RPMI7951 (cell line): ENCODE measurements around the gene SPEF1. TPM values are rescaled to one million over a fixed set of nuclear protein-coding genes. Genes with fewer than 3 reads are reported as not detected.
"Not testable (repeated sequence)": the region's sequence is repeated elsewhere in the genome, so short reads cannot be mapped to it uniquely, and the experiment has no call there.

Experiments
- DNase-seq: peaks from one replicate; pipeline ENCODE4 v3.0.0-alpha.2; 2012; ENCODE audit warnings: low read depth
- total RNA-seq: library from RNA; depleted of rRNA; stranded (reverse); fragments of >200 nt; shearing (Covaris generic); gene quantifications from 2 replicates; pipeline ENCODE4 v1.2.3, GENCODE V29; 2014

SPEF1 gene
- total RNA-seq, 1 experiment from 2014 or later: not detected

GRCh38 chr20:3811467-3812258 lies 30.4 kb upstream of the SPEF1 start:
- DNase-seq: peak; percentile 100

- no peak for DNase-seq
These were observed 27.3 kb upstream of the SPEF1 start for GRCh38 chr20:3808544-3808943.

GRCh38 chr20:3804781-3805180 lies 23.5 kb upstream of the SPEF1 start:
- DNase-seq: no peak

- no peak for DNase-seq
These were observed 23.1 kb upstream of the SPEF1 start for GRCh38 chr20:3804254-3804751.

- no peak for DNase-seq
These were observed 22.6 kb upstream of the SPEF1 start for GRCh38 chr20:3803854-3804253.

- DNase-seq: no peak
These were observed 22.0 kb upstream of the SPEF1 start for GRCh38 chr20:3803289-3803688.

GRCh38 chr20:3802524-3803239 lies 21.4 kb upstream of the SPEF1 start:
- no peak for DNase-seq

GRCh38 chr20:3801846-3802245 lies 20.6 kb upstream of the SPEF1 start:
- DNase-seq: no peak

- no peak for DNase-seq
These were observed 20.1 kb upstream of the SPEF1 start for GRCh38 chr20:3801299-3801698.

- DNase-seq: no peak
These were observed 19.6 kb upstream of the SPEF1 start for GRCh38 chr20:3800878-3801260.

GRCh38 chr20:3800256-3800877 lies 19.1 kb upstream of the SPEF1 start:
- DNase-seq: no peak

GRCh38 chr20:3798908-3799248 lies 17.6 kb upstream of the SPEF1 start:
- DNase-seq: no peak

GRCh38 chr20:3798373-3798768 lies 17.1 kb upstream of the SPEF1 start:
- no peak for DNase-seq

- peak; percentile 58 for DNase-seq
These were observed 16.5 kb upstream of the SPEF1 start for GRCh38 chr20:3797592-3798372.

- no peak for DNase-seq
These were observed 15.9 kb upstream of the SPEF1 start for GRCh38 chr20:3797226-3797545.

GRCh38 chr20:3796477-3797225 lies 15.4 kb upstream of the SPEF1 start:
- no peak for DNase-seq

GRCh38 chr20:3795511-3796468 lies 14.5 kb upstream of the SPEF1 start, which contains the start of gene CDC25B:
TSS of gene CDC25B (plus strand) at chr20:3796310. CDS start at chr20:3796532, 222 bp downstream.
- peak; percentile 99 for DNase-seq

- no peak for DNase-seq
These were observed 13.6 kb upstream of the SPEF1 start for GRCh38 chr20:3794701-3795420.

GRCh38 chr20:3794168-3794567 lies 12.9 kb upstream of the SPEF1 start:
- DNase-seq: not testable (repeated sequence)
